ENCODE results near the gene CHCHD6.
A peak's percentile ranks its signal among the peaks of the same experiment; 100 is the strongest.

CHCHD6 gene

GRCh38 chr3:126963261-126964190 is 259.5 kb downstream of the CHCHD6 start:
- no peak for DNase-seq

- no peak for DNase-seq
Measured at GRCh38 chr3:126964261-126964660, 260.2 kb downstream of the CHCHD6 start.

GRCh38 chr3:126964950-126965349 is 260.9 kb downstream of the CHCHD6 start:
- DNase-seq: no peak

GRCh38 chr3:126965526-126966080 is 261.6 kb downstream of the CHCHD6 start:
- DNase-seq: no peak

GRCh38 chr3:126967386-126967785 is 263.3 kb downstream of the CHCHD6 start:
- DNase-seq: no peak

- no peak for DNase-seq
Measured at GRCh38 chr3:126968391-126969390, 264.7 kb downstream of the CHCHD6 start.

GRCh38 chr3:126969586-126969985 is 265.5 kb downstream of the CHCHD6 start:
- DNase-seq: no peak

GRCh38 chr3:126970101-126970500 is 266.1 kb downstream of the CHCHD6 start:
- DNase-seq: no peak

- no peak for DNase-seq
Measured at GRCh38 chr3:126970921-126971320, 266.9 kb downstream of the CHCHD6 start.

GRCh38 chr3:126971891-126972351 is 267.9 kb downstream of the CHCHD6 start:
- DNase-seq: peak in 1 of 2 donors; percentile 46

GRCh38 chr3:126972866-126973265 is 268.8 kb downstream of the CHCHD6 start:
- DNase-seq: no peak

- DNase-seq: no peak
Measured at GRCh38 chr3:126973814-126974213, 269.8 kb downstream of the CHCHD6 start.

- no peak for DNase-seq
Measured at GRCh38 chr3:126974756-126975155, 270.7 kb downstream of the CHCHD6 start.

- no peak for DNase-seq
Measured at GRCh38 chr3:126976906-126977305, 272.9 kb downstream of the CHCHD6 start.

GRCh38 chr3:126977821-126978220 is 273.8 kb downstream of the CHCHD6 start:
- no peak for DNase-seq

GRCh38 chr3:126978291-126978690 is 274.3 kb downstream of the CHCHD6 start:
- no peak for DNase-seq

- DNase-seq: no peak
Measured at GRCh38 chr3:126979046-126979628, 275.1 kb downstream of the CHCHD6 start.

GRCh38 chr3:126980266-126980811 is 276.3 kb downstream of the CHCHD6 start:
- no peak for DNase-seq

- peak in 1 of 2 donors; percentile 35 for DNase-seq
Measured at GRCh38 chr3:126982126-126982470, 278.1 kb downstream of the CHCHD6 start.

- peak; percentile 14 to 68 for DNase-seq
Measured at GRCh38 chr3:126982471-126983175, 278.6 kb downstream of the CHCHD6 start, which contains the start of gene PLXNA1. TSS of gene PLXNA1 (plus strand) at chr3:126983115. CDS start at chr3:126988594, 5,479 bp downstream.

GRCh38 chr3:126983276-126983652 is 279.2 kb downstream of the CHCHD6 start:
- DNase-seq: no peak

All from hippocampal formation (tissue), 2 donors.